Mesendoderm (in vitro differentiated cells): Measurements from ENCODE around the gene CCDC177.

Experiments
- DNase-seq: peaks from one replicate; pipeline ENCODE4 v3.0.0; 2013
- H2AK5ac ChIP-seq: 2 replicates; pipeline ENCODE4 v1.6.1; 2013; ENCODE audit warnings: low read length, inconsistent platforms
- H2BK120ac ChIP-seq: 2 replicates; pipeline ENCODE4 v1.6.1; 2013; ENCODE audit warnings: low read depth, mild to moderate bottlenecking, low read length, moderate library complexity, mixed read lengths
- H2BK15ac ChIP-seq: replicated peaks from 2 replicates; pipeline ENCODE4 v1.6.1; 2013; ENCODE audit warnings: low read depth, mild to moderate bottlenecking, moderate library complexity
- H2BK5ac ChIP-seq: 2 replicates; pipeline ENCODE4 v1.6.1; 2013; ENCODE audit warnings: low read length, inconsistent platforms
- H3K18ac ChIP-seq: 2 replicates; pipeline ENCODE4 v1.6.1; 2013; ENCODE audit warnings: mild to moderate bottlenecking, low read length, mixed read lengths
- H3K23ac ChIP-seq: one replicate; pipeline ENCODE4 v1.6.1; 2013; ENCODE audit warnings: low read length
- H3K27ac ChIP-seq: 2 replicates; pipeline ENCODE4 v1.5.1; 2013; ENCODE audit warnings: low read depth, mild to moderate bottlenecking, inconsistent platforms, low read length, moderate library complexity
- H3K27me3 ChIP-seq: 2 replicates; pipeline ENCODE4 v1.6.1; 2013; ENCODE audit warnings: low read length, control low read depth, mild to moderate bottlenecking, inconsistent platforms; ENCODE audit not compliant: insufficient read depth, poor library complexity
- H3K36me3 ChIP-seq: 2 replicates; pipeline ENCODE4 v1.6.1; 2013; ENCODE audit warnings: low read length, inconsistent platforms; ENCODE audit not compliant: control insufficient read depth, insufficient read depth
- H3K4ac ChIP-seq: one replicate; pipeline ENCODE4 v1.6.1; 2013; ENCODE audit warnings: low read depth, mild to moderate bottlenecking, low read length, moderate library complexity
- H3K4me1 ChIP-seq: 2 replicates; pipeline ENCODE4 v1.6.1; 2013; ENCODE audit warnings: low read depth, low read length, inconsistent platforms; ENCODE audit not compliant: control insufficient read depth
- H3K4me2 ChIP-seq: 2 replicates; pipeline ENCODE4 v1.6.1; 2013; ENCODE audit warnings: low read length
- H3K4me3 ChIP-seq: 2 replicates; pipeline ENCODE4 v1.5.1; 2013; ENCODE audit warnings: mild to moderate bottlenecking, low read length
- H3K56ac ChIP-seq: one replicate; pipeline ENCODE4 v1.6.1; 2013; ENCODE audit warnings: low read length
- H3K79me1 ChIP-seq: 2 replicates; pipeline ENCODE4 v1.6.1; 2013; ENCODE audit warnings: low read length, inconsistent platforms
- H3K79me2 ChIP-seq: 2 replicates; pipeline ENCODE4 v1.6.1; 2013; ENCODE audit warnings: mild to moderate bottlenecking, low read length; ENCODE audit not compliant: control insufficient read depth, insufficient read depth
- H3K9ac ChIP-seq: 2 replicates; pipeline ENCODE4 v1.6.1; 2013; ENCODE audit warnings: low read length, inconsistent platforms
- H4K5ac ChIP-seq: one replicate; pipeline ENCODE4 v1.6.1; 2013; ENCODE audit warnings: low read length
- H4K8ac ChIP-seq: one replicate; pipeline ENCODE4 v1.6.1; 2013; ENCODE audit warnings: low read depth, mild to moderate bottlenecking, control low read depth, low read length, moderate library complexity
- WGBS: extraction: QIAGEN DNeasy Blood & Tissue Kit; methylation state at CpG from one replicate; pipeline ENCODE4 v1.1.7; 2013; ENCODE audit warnings: low lambda C conversion rate, missing lambda C conversion rate; ENCODE audit not compliant: insufficient coverage; ENCODE audit errors: extremely low coverage; 5-methylcytosine and 5-hydroxymethylcytosine counted together

Gene CCDC177

GRCh38 chr14:69537900-69538299 lies 36.8 kb downstream of the CCDC177 start:
- Histone ChIP-seq H4K5ac (no peak overlapping the region), H3K4me2 (no peak overlapping the region), H3K4me1 (no peaks in the 10 kb centered on the region), H3K4me3 (no peak overlapping the region), H2BK120ac (no peak overlapping the region), H3K18ac (no peak overlapping the region), H2BK5ac (no peak overlapping the region), H3K79me2 (no peaks in the 10 kb centered on the region), H3K79me1 (no peaks in the 10 kb centered on the region), H3K9ac (no peak overlapping the region), H3K27ac (no peak overlapping the region), H3K23ac (no peak overlapping the region), H4K8ac (no peak overlapping the region), H3K56ac (no peak overlapping the region), H2BK15ac (no peak overlapping the region), H3K36me3 (no peaks in the 10 kb centered on the region), H3K27me3 (no peaks in the 10 kb centered on the region), H3K4ac (no peak overlapping the region), H2AK5ac (no peak overlapping the region)
- WGBS = no CpG with 5 or more reads among the region's 1 CpG
- DNase-seq = no peak

DNA sequence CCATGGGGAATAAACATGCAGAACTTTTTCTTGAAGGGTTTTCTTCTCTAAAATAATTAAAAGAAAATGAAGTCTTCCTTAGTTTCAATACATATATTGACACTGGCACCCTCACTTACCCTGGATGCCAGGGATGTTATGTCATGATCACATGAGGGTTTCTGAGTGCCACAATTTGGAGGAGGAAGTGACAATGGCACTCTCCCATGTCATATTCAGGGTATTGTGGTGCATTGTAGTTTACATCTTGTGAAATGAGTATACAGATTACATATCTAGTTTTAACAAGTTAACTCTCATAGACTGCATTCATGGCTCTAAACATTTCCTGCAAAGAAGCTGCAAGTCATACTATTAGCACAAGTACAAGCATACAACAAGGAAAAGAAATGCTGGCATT lies 37.7 kb downstream of the CCDC177 start:
- H3K4me2 ChIP-seq = no peak overlapping the region
- no peaks in the 10 kb centered on the region for H3K27me3 ChIP-seq
- H3K4me1 ChIP-seq = no peaks in the 10 kb centered on the region

GRCh38 chr14:69535230-69535848 lies 39.3 kb downstream of the CCDC177 start:
- H3K27ac ChIP-seq = no peak overlapping the region
- H3K4me2 ChIP-seq = no peak overlapping the region
- H3K4ac ChIP-seq = no peak overlapping the region
- H3K36me3 ChIP-seq = no peaks in the 10 kb centered on the region
- H2AK5ac ChIP-seq = no peak overlapping the region
- no peak overlapping the region for H2BK15ac ChIP-seq
- H3K4me3 ChIP-seq = no peak overlapping the region
- H3K27me3 ChIP-seq = no peaks in the 10 kb centered on the region
- no peaks in the 10 kb centered on the region for H3K79me2 ChIP-seq
- no peak overlapping the region for H3K9ac ChIP-seq
- H2BK120ac ChIP-seq = no peak overlapping the region
- H4K8ac ChIP-seq = no peak overlapping the region
- no peaks in the 10 kb centered on the region for H3K79me1 ChIP-seq
- DNase-seq = peak; percentile 87
- H2BK5ac ChIP-seq = no peak overlapping the region
- WGBS = no CpG with 5 or more reads among the region's 4 CpGs
- no peaks in the 10 kb centered on the region for H3K4me1 ChIP-seq
- H3K56ac ChIP-seq = no peak overlapping the region
- no peak overlapping the region for H4K5ac ChIP-seq
- H3K23ac ChIP-seq = no peak overlapping the region
- H3K18ac ChIP-seq = no peak overlapping the region

More for the DNA sequence above, 37.7 kb downstream of the CCDC177 start:
- Histone ChIP-seq H3K79me2 (no peaks in the 10 kb centered on the region), H3K18ac (no peak overlapping the region), H2AK5ac (no peak overlapping the region), H3K23ac (no peak overlapping the region), H2BK5ac (no peak overlapping the region), H2BK120ac (no peak overlapping the region), H3K56ac (no peak overlapping the region), H3K79me1 (no peaks in the 10 kb centered on the region), H4K5ac (no peak overlapping the region), H3K9ac (no peak overlapping the region), H2BK15ac (no peak overlapping the region), H3K27ac (no peak overlapping the region), H3K4me3 (no peak overlapping the region), H4K8ac (no peak overlapping the region), H3K4ac (no peak overlapping the region), H3K36me3 (no peaks in the 10 kb centered on the region)
- no peak for DNase-seq

DNA sequence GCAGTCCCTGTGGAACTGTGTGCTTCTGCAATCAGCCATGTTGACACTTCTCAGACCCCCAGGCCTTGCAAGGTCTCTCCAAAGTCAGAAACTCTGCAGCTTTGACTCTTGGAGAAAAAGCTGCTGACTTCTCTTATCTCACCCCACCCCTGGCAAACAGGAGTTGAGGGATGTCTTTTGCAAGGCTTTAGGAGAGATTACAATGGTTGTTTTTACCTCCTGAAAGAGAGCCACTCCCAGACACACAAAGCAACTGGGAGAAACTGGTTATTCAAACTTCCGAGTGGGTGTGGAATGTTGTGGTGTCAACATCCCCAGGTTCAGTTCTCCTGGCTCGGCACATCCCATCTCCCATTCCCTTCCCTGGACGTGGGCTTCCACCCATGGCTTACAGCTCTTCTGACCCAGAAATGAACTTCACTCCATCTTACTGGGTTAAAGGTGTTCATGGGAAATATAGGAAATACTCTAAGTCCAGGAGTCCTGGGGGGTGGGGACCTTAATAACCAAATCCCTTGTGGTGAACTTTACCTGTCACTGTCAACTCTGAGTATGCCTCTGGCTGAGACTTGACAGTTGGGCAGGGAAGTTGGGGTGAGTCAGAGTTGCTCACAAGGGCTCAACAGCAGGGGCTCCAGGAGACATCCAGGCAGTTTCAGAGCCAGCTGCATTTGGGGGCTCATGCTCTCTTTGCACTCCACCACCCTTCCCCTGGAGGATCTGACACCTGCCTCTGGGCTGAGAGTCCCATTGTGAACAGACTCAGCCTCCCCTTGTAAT lies 41.9 kb downstream of the CCDC177 start:
- H3K36me3 ChIP-seq = no peaks in the 10 kb centered on the region
- H2BK15ac ChIP-seq = no peak overlapping the region
- H3K79me2 ChIP-seq = no peaks in the 10 kb centered on the region
- DNase-seq = no peak
- no peak overlapping the region for H2BK120ac ChIP-seq
- H3K18ac ChIP-seq = no peak overlapping the region
- H3K27ac ChIP-seq = no peak overlapping the region
- WGBS = no CpG with 5 or more reads among the region's 3 CpGs
- no peak overlapping the region for H4K5ac ChIP-seq
- no peaks in the 10 kb centered on the region for H3K4me1 ChIP-seq
- H2AK5ac ChIP-seq = no peak overlapping the region
- no peaks in the 10 kb centered on the region for H3K27me3 ChIP-seq
- no peak overlapping the region for H3K23ac ChIP-seq
- no peak overlapping the region for H2BK5ac ChIP-seq
- H3K4ac ChIP-seq = no peak overlapping the region
- no peak overlapping the region for H3K4me3 ChIP-seq
- no peak overlapping the region for H3K4me2 ChIP-seq
- no peaks in the 10 kb centered on the region for H3K79me1 ChIP-seq
- H3K56ac ChIP-seq = no peak overlapping the region
- H3K9ac ChIP-seq = no peak overlapping the region
- H4K8ac ChIP-seq = no peak overlapping the region

DNA sequence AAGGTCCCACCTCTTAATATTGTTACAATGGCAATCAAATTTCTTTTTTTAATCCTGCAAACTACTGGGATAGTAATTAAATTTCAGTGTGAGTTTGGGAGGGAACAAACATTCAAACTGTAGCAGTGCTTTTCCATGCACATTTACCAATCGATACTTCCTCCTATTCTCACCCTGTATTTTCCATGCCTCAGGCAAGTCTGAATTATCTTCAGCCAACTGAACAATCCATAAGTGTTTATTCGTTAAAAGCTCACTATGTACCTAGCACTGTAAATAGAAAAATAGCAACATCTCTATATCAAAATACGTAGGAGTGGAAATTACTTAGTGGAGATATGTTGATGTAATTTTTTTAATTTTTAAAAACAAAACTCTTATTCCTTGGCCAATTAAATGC lies 43.5 kb downstream of the CCDC177 start:
- Histone ChIP-seq H3K56ac (no peak overlapping the region), H3K36me3 (no peaks in the 10 kb centered on the region), H4K8ac (no peak overlapping the region), H2AK5ac (no peak overlapping the region), H3K4me3 (no peak overlapping the region), H4K5ac (no peak overlapping the region), H2BK5ac (no peak overlapping the region), H3K23ac (no peak overlapping the region), H3K18ac (no peak overlapping the region), H3K9ac (no peak overlapping the region), H3K79me1 (no peaks in the 10 kb centered on the region), H3K27me3 (no peaks in the 10 kb centered on the region), H3K4ac (no peak overlapping the region), H2BK15ac (no peak overlapping the region), H3K27ac (no peak overlapping the region), H2BK120ac (no peak overlapping the region), H3K4me2 (no peak overlapping the region), H3K4me1 (no peaks in the 10 kb centered on the region), H3K79me2 (no peaks in the 10 kb centered on the region)
- no CpG with 5 or more reads among the region's 3 CpGs for WGBS
- DNase-seq = no peak

DNA sequence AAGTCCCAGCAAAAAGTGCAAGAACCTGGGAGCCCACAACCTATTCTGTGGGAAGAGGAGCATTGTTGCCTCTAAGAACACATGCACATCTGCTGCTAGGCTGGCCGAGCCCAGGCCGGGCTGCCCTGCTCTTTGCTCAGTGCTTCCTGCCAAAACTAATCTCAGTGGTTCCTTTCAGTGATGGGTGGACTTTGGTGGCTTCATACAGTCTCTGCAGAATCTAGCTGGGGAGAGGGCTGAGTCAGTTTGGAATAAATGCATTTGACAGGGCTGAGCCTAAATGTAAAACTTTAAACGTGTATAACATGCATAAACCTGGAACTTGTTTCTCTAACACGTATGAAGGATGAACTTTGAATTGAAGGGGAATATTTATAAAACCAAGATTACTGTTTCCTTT lies 44.6 kb downstream of the CCDC177 start:
- Histone ChIP-seq H3K9ac (no peak overlapping the region), H3K4me2 (no peak overlapping the region), H3K23ac (no peak overlapping the region), H3K4me1 (no peaks in the 10 kb centered on the region), H3K36me3 (no peaks in the 10 kb centered on the region), H3K56ac (no peak overlapping the region), H3K79me2 (no peaks in the 10 kb centered on the region), H4K5ac (no peak overlapping the region), H2BK120ac (no peak overlapping the region), H3K27me3 (no peaks in the 10 kb centered on the region), H2BK15ac (no peak overlapping the region), H3K4ac (no peak overlapping the region), H3K79me1 (no peaks in the 10 kb centered on the region), H2BK5ac (no peak overlapping the region), H2AK5ac (no peak overlapping the region), H4K8ac (no peak overlapping the region), H3K27ac (no peak overlapping the region), H3K4me3 (no peak overlapping the region), H3K18ac (no peak overlapping the region)
- DNase-seq = no peak
- WGBS = no CpG with 5 or more reads among the region's 4 CpGs
